GM18502 (cell line): ENCODE data around the gene YKT6.
"Not testable (repeated sequence)": the region's sequence is repeated elsewhere in the genome, so short reads cannot be mapped to it uniquely, and the experiment has no call there.

Experiments
- ATAC-seq: cut with Tn5 transposase; IDR thresholded peaks from one replicate; pipeline ENCODE4 v1.9.1; 2021; ENCODE audit warnings: mild to moderate bottlenecking; ENCODE audit not compliant: unreplicated experiment, poor library complexity

The YKT6 gene

DNA sequence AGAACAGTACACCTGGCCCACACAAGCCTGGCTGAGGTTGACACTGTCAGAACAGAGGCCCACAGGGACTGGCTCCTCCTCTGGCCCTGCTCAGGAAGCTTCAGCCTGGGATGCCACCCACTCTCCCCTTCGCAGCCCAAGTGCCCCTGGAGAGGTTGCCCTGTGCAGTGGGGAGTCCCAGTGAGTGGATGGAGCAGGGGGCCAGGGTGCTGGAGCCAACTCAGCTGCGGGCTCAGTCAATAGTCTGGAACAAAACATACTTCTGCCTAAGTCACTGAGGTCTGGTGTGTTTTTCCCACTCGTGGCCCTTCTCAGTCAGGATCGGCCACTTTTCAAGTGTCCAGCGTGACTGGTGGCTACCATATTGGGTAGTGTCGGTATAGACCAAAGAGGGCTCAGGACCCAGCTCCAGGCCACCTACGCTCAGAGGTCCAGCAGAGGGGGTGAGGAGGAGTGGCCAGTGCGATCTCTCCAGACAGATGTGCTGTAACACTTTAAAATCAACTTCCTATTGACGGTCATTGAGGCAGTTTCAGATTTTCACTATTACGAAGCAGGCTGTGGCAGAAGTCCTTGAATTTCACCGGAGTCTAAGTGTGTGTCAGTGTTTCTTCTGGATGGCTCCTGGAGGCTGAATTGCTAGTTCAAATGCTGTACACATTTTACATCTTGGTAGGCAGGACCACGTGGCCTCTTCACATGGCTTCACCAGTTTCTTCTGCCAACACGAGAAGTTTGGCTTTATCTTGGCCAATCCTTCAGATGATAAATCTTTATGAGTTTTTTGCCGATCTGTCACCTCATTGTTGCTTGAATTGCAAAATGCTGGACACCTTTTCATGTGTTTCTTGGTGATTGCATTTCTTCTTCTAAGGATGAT is 10.5 kb upstream of the YKT6 start:
- ATAC-seq, result no peak

DNA sequence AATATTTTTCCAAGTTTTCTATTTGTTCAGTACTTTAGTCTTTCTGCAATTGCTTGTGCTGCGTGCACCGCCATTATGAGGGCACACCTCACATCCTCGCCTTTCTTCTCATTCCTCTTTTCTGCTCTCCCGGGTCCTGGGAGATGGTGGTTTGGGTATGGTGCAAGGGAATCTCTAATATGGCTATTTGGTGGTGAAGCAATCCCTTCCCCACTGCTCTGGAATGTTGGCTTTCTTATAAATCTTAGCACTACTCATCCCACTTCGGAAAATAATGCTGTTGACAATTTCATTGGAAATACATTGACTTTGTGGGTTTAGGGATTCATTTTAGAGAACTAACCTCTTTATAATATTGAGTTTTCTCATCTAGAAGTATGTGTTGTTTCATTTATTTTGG is 9.6 kb upstream of the YKT6 start:
- no peak for ATAC-seq

GRCh38 chr7:44193011-44193802 is 7.6 kb upstream of the YKT6 start:
- no peak for ATAC-seq

GRCh38 chr7:44194069-44194468 is 6.7 kb upstream of the YKT6 start:
- no peak for ATAC-seq

- no peak for ATAC-seq
Observed at GRCh38 chr7:44194562-44195145, 6.1 kb upstream of the YKT6 start.

GRCh38 chr7:44195889-44196288 is 4.9 kb upstream of the YKT6 start:
- ATAC-seq, result no peak

DNA sequence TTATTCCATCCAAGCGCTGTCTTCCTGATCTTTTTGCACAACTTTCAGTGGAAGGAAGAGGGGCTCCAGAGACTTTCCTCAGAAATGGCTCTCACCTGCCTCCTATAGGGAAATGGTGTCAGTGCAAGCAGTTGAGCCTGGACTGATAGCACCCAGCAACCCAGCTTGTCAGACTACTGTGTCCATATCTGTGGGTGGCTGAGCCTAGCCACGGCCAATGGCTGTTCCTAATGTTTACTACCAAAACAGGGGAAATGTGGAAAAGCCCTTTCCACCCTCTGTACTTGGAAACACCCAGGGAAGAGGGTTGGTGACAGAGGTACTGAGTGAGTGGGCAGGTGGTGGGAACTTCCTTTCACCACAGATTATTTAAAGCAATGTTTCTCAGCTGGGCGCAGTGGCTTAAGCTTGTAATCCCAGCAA is 4.3 kb upstream of the YKT6 start:
- ATAC-seq, result no peak

DNA sequence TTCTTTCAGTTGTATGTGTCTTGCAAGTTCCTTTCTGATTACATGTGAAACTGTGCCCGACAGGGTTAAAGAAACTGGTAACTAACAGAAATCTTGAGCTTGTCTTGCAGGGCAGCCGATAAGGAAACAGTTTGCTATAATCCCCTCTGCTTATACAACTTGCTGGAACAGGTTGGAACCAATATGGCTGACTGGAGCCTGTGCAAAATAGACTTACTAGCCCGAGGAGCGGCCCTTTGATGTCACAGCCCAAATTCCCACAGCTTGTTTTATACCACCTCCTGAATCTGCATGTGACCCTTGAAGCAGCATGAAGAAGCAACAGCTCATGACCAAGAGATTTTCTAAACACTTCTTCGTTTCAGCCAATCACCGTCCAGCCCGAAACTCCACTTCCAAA is 3.3 kb upstream of the YKT6 start:
- ATAC-seq, result no peak

- not testable (repeated sequence) for ATAC-seq
Observed at GRCh38 chr7:44200163-44200562, 615 bp upstream of the YKT6 start.

DNA sequence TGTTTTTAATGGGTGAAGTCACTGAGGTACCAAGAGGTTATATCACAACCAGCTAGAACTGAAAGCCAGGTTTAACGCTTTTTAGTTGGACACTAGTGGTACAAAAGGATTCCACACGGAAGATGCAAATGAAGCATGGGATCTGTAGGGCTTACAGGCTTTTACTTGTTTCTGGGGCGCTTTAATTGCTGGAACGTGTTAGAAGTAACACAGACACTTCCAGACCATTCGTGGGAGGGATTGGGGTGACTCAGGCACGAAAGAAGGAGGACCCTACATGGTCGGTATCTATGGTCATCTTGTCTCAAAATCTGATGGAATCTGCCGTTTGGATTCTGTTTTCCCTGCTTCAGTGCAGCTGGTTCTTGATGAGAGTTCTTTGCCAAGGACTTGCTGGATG is 1.0 kb downstream of the YKT6 start:
- ATAC-seq, result no peak

- no peak for ATAC-seq
Observed at GRCh38 chr7:44206008-44206407, 5.2 kb downstream of the YKT6 start.

DNA sequence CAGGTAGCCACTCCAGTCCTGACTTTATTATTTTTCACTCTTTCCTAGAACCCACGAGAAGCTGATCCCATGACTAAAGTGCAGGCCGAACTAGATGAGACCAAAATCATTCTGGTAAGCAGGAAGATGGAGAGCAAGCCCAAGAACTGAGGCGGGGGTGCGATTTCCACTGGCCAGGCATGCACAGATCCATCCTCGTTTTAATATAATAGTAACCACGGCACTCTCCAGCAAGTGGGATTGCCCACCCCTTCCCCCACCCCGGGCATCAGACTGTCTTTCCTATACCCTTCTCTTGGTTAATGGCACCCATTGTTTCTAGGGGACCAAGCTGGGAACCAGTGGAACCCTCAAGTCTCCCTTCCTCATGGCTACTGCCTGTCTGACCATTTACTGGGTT is 7.3 kb downstream of the YKT6 start:
- ATAC-seq, result no peak

DNA sequence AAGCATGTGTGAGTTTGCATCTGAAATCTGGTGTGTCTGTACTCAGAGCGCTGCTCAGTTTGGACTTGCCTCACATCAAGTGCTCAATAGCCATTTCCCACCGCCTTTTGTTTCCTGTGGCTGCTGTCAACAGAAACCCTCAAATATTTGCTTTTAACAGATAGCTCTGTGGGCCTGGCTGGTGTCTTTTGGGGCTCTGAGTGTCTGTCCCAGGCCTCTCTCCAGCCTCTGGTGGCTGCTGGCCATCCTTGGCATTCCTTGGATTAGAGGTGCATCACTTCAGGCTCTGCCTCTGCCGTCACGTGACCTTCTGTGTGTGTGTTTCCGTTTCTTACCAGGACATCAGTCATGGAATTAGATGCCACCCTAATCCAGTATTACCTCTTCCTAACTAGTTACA is 9.3 kb downstream of the YKT6 start:
- no peak for ATAC-seq

DNA sequence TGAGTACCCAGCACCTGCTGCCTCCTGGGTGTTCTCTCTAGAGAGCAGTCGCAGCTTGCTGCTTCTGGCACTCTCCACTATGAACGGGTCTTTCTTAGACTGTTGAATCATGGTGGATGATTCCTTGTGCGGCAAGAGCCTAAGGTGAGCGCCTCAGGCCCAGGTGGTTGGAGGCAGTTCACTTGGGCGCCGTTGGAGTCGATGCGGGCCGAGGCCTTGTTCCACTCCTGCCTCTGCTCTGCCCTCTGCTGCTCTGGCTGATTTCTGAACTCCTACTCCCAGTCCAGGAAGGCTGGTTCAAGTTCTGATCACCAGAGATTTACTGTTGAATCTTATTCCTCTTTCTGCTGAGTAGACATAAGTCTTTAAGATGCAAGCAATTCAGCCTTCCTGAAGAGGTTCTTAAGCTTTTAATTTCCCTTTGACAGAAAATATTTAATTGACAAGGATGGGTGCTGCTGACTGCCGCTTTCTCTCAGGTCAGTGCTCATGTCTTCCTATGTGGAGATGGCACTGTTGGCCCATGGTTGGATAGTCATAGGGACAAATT is 10.4 kb downstream of the YKT6 start:
- ATAC-seq, result no peak

- no peak for ATAC-seq
Observed at GRCh38 chr7:44212018-44212417, 11.2 kb downstream of the YKT6 start.

- ATAC-seq, result no peak
Observed at GRCh38 chr7:44212581-44213184, 11.9 kb downstream of the YKT6 start.

GRCh38 chr7:44213206-44213876 is 12.6 kb downstream of the YKT6 start:
- no peak for ATAC-seq

GRCh38 chr7:44213877-44214388 is 13.2 kb downstream of the YKT6 start:
- no peak for ATAC-seq

DNA sequence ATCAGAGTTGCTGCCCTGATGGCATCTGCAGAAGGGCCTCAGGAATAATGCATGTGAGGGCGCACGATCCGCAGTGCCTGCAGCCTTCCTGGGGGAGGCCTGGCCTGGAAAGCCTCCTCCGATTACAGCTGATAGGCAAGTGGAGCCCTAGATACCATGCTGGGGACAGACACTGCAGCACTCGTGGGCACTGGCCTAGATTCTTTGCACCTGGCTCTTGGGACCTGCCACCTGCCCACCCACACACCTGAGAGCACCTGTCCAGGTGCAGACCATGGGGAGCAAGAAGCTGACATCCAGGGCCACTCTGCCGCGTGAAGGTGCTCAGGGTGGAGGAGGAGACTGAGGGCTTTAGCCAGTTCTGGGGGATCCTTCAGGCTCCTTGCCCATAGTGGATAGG is 14.8 kb downstream of the YKT6 start:
- ATAC-seq, result no peak

DNA sequence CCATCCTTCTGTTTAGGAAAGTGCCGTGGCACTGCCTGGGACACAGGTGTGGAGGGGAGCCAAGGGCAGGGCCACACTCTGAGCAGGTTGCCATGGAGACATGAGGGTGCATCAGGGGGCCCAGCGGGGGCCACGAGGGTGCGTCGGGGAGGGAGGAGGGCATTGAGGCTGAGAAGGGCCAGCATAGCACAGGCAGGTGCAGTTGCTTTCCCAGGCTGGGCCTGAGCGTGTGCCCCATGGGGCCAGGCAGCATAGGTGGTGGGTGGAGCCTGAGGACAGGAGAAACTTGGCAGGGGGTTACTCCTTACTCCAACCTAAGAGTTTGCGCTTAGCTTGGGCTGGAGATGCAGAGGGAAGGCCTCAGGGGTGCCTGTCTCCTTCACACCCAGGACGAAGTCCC is 15.2 kb downstream of the YKT6 start:
- no peak for ATAC-seq
